Keratinocyte (primary cell): ENCODE results near the gene FAM120A. TPM values are rescaled to one million over a fixed set of nuclear protein-coding genes. Genes with fewer than 3 reads are reported as not detected.

ENCODE experiments used
- DNase-seq: peaks from one replicate; pipeline ENCODE4 v3.0.0-alpha.2; 2011; ENCODE audit warnings: low read depth, missing footprints, low spot score
- FAIRE-seq: peaks from 2 replicates; lab custom pipeline; 2011; peaks lifted over from hg19 to GRCh38; lab: Jason Lieb, UNC
- H2AFZ ChIP-seq: 2 replicates; pipeline ENCODE4 v1.6.0; 2012; ENCODE audit warnings: low read length, control low read depth, inconsistent platforms; ENCODE audit not compliant: control insufficient read depth
- H3K27ac ChIP-seq: 2 replicates; pipeline ENCODE4 v1.5.1; 2011; ENCODE audit warnings: low read length; ENCODE audit not compliant: control insufficient read depth, insufficient read depth
- H3K27me3 ChIP-seq: 3 replicates; pipeline ENCODE4 v1.6.0; 2011; ENCODE audit warnings: low read length; ENCODE audit not compliant: control insufficient read depth, insufficient read depth; ENCODE audit errors: extremely low read depth
- H3K36me3 ChIP-seq, 2 experiments: 2 replicates in 1 of 2; 3 replicates in 1 of 2; pipeline ENCODE4 v1.5.1; 2011; ENCODE audit warnings: low read length in 2 of 2, mild to moderate bottlenecking in 1 of 2; ENCODE audit not compliant: control insufficient read depth in 2 of 2, insufficient read depth in 2 of 2; ENCODE audit errors: extremely low read depth in 1 of 2
- H3K4me1 ChIP-seq: 3 replicates; pipeline ENCODE4 v1.5.1; 2011; ENCODE audit warnings: low read length; ENCODE audit not compliant: control insufficient read depth, insufficient read depth; ENCODE audit errors: extremely low read depth
- H3K4me2 ChIP-seq: 3 replicates; pipeline ENCODE4 v1.6.0; 2011; ENCODE audit warnings: low read depth, low read length; ENCODE audit not compliant: control insufficient read depth, insufficient read depth; ENCODE audit errors: extremely low read depth
- H3K4me3 ChIP-seq, 3 experiments: fragments of 200-600 bp in 1 of 3; sonication (generic) in 1 of 3; 2 replicates in 2 of 3; 3 replicates in 1 of 3; pipeline ENCODE4 v1.5.1; 2011 to 2016; ENCODE audit warnings: low read length in 3 of 3, mild to moderate bottlenecking in 3 of 3, control low read depth in 2 of 3, inconsistent platforms in 1 of 3, low read depth in 1 of 3, mixed read lengths in 1 of 3, mixed run types in 1 of 3, moderate library complexity in 1 of 3; ENCODE audit not compliant: control insufficient read depth in 2 of 3, insufficient read depth in 2 of 3; ENCODE audit errors: extremely low read depth in 1 of 3
- H3K79me2 ChIP-seq: 2 replicates; pipeline ENCODE4 v1.6.0; 2012; ENCODE audit warnings: low read length; ENCODE audit not compliant: control insufficient read depth, insufficient read depth
- H3K9ac ChIP-seq: 3 replicates; pipeline ENCODE4 v1.6.0; 2011; ENCODE audit warnings: low read length; ENCODE audit not compliant: control insufficient read depth, insufficient read depth; ENCODE audit errors: extremely low read depth
- H3K9me1 ChIP-seq: 3 replicates; pipeline ENCODE4 v1.6.0; 2011; ENCODE audit warnings: low read length; ENCODE audit not compliant: control insufficient read depth, insufficient read depth; ENCODE audit errors: extremely low read depth
- H3K9me3 ChIP-seq: 2 replicates; pipeline ENCODE4 v1.5.1; 2012; ENCODE audit warnings: low read depth, low read length; ENCODE audit not compliant: control insufficient read depth
- H4K20me1 ChIP-seq: 3 replicates; pipeline ENCODE4 v1.6.0; 2011; ENCODE audit warnings: low read length; ENCODE audit not compliant: control insufficient read depth, insufficient read depth; ENCODE audit errors: extremely low read depth
- CTCF ChIP-seq, 3 experiments: IDR thresholded peaks in 1 of 3; conservative IDR thresholded peaks in 1 of 3; optimal IDR thresholded peaks in 1 of 3; 2 replicates in 2 of 3; 3 replicates in 1 of 3; pipeline versions ENCODE3 to v1.5.1; 2011; ENCODE audit warnings: low read length in 3 of 3, mild to moderate bottlenecking in 3 of 3, moderate library complexity in 2 of 3, control low read depth in 1 of 3, inconsistent platforms in 1 of 3; ENCODE audit not compliant: insufficient read depth in 2 of 3; ENCODE audit errors: extremely low read depth in 1 of 3
- EZH2 ChIP-seq: IDR thresholded peaks from one replicate; pipeline ENCODE4 v1.6.1; 2012; ENCODE audit warnings: inconsistent platforms, mild to moderate bottlenecking, low read length, moderate library complexity
- dilution Hi-C: fragments of 300-500 bp; cut with MboI; formaldehyde crosslinking; loops from one replicate; pipeline ENCODE4 v1.7.0; 2020; ENCODE audit warnings: low sequenced_read_pairs; ENCODE audit not compliant: extremely low pct_ligation_motif_present
- polyA plus RNA-seq, 5 experiments: library from polyadenylated mRNA; depleted of rRNA in 3 of 5; stranded (reverse) in 3 of 5; stranded (forward) in 1 of 5; unstranded in 1 of 5; fragments of >200 nt; gene quantifications; 1 replicate in 1 of 5; 2 replicates in 3 of 5; 3 replicates in 1 of 5; pipeline versions ENCODE4 v1.2.1 to v1.2.3, GENCODE V29; 2011 to 2012; ENCODE audit warnings: missing spikeins in 2 of 5, low read depth in 1 of 5, low replicate concordance in 1 of 5

Gene FAM120A
- polyA plus RNA-seq, 1 donor (not counting 4 experiments of a cell fraction or from before 2014, with no cell fraction given) = 79.2 TPM

- Histone ChIP-seq H4K20me1 (peaks cover 2% of the 10 kb centered on the region), H3K36me3 (peaks cover 0 to 1% of the 10 kb centered on the region in 2 experiments), H3K4me3 (no peak overlapping the region), H3K4me1 (peaks cover 11% of the 10 kb centered on the region), H3K79me2 (peaks cover 39% of the 10 kb centered on the region), H3K9me1 (no peaks in the 10 kb centered on the region), H3K9ac (no peak overlapping the region), H3K4me2 (no peak overlapping the region), H3K9me3 (no peaks in the 10 kb centered on the region), H3K27me3 (no peaks in the 10 kb centered on the region), H3K27ac (no peak overlapping the region), H2AFZ (no peak overlapping the region)
- no peak for DNase-seq
- dilution Hi-C loops = no loop called here
- TF ChIP-seq CTCF (optimal IDR thresholded peaks at IDR 0.05 in 1 of 3, IDR thresholded peaks at IDR 0.05 in 1 of 3, conservative IDR thresholded peaks at IDR 0.05 in 1 of 3; ENCODE audit: extremely low read depth in 1 of 3, insufficient read depth in 2 of 3, low read length in 3 of 3) (no peak), EZH2 (no peak)
- FAIRE-seq = no peak
These were observed 161.7 kb downstream of the FAM120A start for GRCh38 chr9:93613174-93613573.

GRCh38 chr9:93613791-93614190 lies 162.3 kb downstream of the FAM120A start:
- Histone ChIP-seq H3K9me1 (no peaks in the 10 kb centered on the region), H2AFZ (no peak overlapping the region), H4K20me1 (peaks cover 2% of the 10 kb centered on the region), H3K9ac (no peak overlapping the region), H3K4me2 (no peak overlapping the region), H3K27me3 (no peaks in the 10 kb centered on the region), H3K4me1 (peaks cover 11% of the 10 kb centered on the region), H3K4me3 (no peak overlapping the region), H3K79me2 (peaks cover 43% of the 10 kb centered on the region), H3K9me3 (no peaks in the 10 kb centered on the region), H3K36me3 (peaks cover 0 to 3% of the 10 kb centered on the region in 2 experiments), H3K27ac (no peak overlapping the region)
- dilution Hi-C loops = no loop called here
- FAIRE-seq = no peak
- no peak for TF ChIP-seq CTCF (optimal IDR thresholded peaks at IDR 0.05 in 1 of 3, IDR thresholded peaks at IDR 0.05 in 1 of 3, conservative IDR thresholded peaks at IDR 0.05 in 1 of 3; ENCODE audit: extremely low read depth in 1 of 3, insufficient read depth in 2 of 3, low read length in 3 of 3)
- no peak for TF ChIP-seq EZH2
- no peak for DNase-seq
